GM23338 (cell line): ENCODE measurements around the gene DCAF6.

Experiments
- CREB1 ChIP-seq: fragments of 250-450 bp; sonication (Bioruptor Pico); IDR thresholded peaks from 2 replicates; pipeline ENCODE4 v1.5.0; 2020; ENCODE audit warnings: low read depth, mild to moderate bottlenecking, moderate library complexity
- EZH2 ChIP-seq: fragments of 200-600 bp; sonication (generic); IDR thresholded peaks from one replicate; pipeline ENCODE4 v1.8.0; 2017; ENCODE audit warnings: antibody characterized with exemption, mild to moderate bottlenecking, low read depth; ENCODE audit not compliant: unreplicated experiment
- EZH2phosphoT487 ChIP-seq: fragments of 200-600 bp; sonication (generic); IDR thresholded peaks from one replicate; pipeline ENCODE4 v1.8.1; 2018; ENCODE audit warnings: antibody characterized with exemption; ENCODE audit not compliant: unreplicated experiment
- JUNB ChIP-seq: IDR thresholded peaks from one replicate; pipeline ENCODE4 v1.6.1; 2016; ENCODE audit warnings: antibody characterized with exemption; ENCODE audit not compliant: unreplicated experiment
- NANOG ChIP-seq: IDR thresholded peaks from 2 replicates; pipeline ENCODE4 v1.6.1; 2016; ENCODE audit warnings: antibody characterized with exemption, borderline replicate concordance
- POLR2AphosphoS5 ChIP-seq: IDR thresholded peaks from 2 replicates; pipeline ENCODE4 v1.6.1; 2016; ENCODE audit warnings: antibody characterized with exemption, low read depth
- ZNF114 ChIP-seq: fragments of 250-450 bp; sonication (Bioruptor Pico); IDR thresholded peaks from 2 replicates; pipeline ENCODE4 v1.5.0; 2020; ENCODE audit warnings: mild to moderate bottlenecking, moderate library complexity
- ZNF331 ChIP-seq: fragments of 250-450 bp; sonication (Bioruptor Pico); IDR thresholded peaks from 2 replicates; pipeline ENCODE4 v1.5.0; 2020; ENCODE audit warnings: low read depth, mild to moderate bottlenecking, moderate library complexity
- TF ChIP-seq, protein P1 (sequence below), 2 experiments: fragments of 200-600 bp in 1 of 2; sonication (generic) in 1 of 2; conservative IDR thresholded peaks; 2 replicates each; pipeline versions ENCODE4 v1.5.1 to v1.6.1; 2016 to 2017; ENCODE audit warnings: antibody characterized with exemption in 2 of 2, low read depth in 2 of 2, mild to moderate bottlenecking in 2 of 2, moderate library complexity in 1 of 2
- TF ChIP-seq, protein P2 (sequence below): IDR thresholded peaks from one replicate; pipeline ENCODE4 v1.6.1; 2018; ENCODE audit warnings: antibody characterized with exemption; ENCODE audit not compliant: unreplicated experiment

DNA sequence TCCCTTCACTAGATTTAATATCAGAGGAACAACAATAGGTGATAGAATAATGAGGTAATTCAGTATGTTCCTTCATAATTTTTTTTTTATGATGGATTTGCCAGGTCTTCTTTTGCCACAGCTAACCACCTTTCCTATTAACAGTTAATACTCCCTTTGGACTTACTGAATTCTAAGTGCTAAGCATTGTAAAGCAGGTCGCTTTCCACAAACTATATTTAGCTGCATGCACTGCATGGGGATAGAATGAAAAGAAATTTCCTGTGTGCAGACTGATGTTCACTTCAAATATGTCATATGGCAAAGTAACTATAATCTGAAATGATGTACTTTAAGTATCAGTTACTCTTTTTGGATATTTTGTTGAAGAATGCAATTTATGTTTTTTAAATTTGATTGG is 114.4 kb downstream of the DCAF6 start:
- TF ChIP-seq, protein P1, sequence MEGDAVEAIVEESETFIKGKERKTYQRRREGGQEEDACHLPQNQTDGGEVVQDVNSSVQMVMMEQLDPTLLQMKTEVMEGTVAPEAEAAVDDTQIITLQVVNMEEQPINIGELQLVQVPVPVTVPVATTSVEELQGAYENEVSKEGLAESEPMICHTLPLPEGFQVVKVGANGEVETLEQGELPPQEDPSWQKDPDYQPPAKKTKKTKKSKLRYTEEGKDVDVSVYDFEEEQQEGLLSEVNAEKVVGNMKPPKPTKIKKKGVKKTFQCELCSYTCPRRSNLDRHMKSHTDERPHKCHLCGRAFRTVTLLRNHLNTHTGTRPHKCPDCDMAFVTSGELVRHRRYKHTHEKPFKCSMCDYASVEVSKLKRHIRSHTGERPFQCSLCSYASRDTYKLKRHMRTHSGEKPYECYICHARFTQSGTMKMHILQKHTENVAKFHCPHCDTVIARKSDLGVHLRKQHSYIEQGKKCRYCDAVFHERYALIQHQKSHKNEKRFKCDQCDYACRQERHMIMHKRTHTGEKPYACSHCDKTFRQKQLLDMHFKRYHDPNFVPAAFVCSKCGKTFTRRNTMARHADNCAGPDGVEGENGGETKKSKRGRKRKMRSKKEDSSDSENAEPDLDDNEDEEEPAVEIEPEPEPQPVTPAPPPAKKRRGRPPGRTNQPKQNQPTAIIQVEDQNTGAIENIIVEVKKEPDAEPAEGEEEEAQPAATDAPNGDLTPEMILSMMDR (conservative IDR thresholded peaks at IDR 0.05; ENCODE audit: low read depth in 2 of 2) = no peak
- TF ChIP-seq EZH2phosphoT487 (no peak), ZNF114 (CRISPR knock-in tag) (no peak), CREB1 (CRISPR knock-in tag) (no peak), EZH2 (no peak), NANOG (no peak), POLR2AphosphoS5 (no peak), ZNF331 (CRISPR knock-in tag) (no peak), JUNB (no peak)
- TF ChIP-seq, protein P2, sequence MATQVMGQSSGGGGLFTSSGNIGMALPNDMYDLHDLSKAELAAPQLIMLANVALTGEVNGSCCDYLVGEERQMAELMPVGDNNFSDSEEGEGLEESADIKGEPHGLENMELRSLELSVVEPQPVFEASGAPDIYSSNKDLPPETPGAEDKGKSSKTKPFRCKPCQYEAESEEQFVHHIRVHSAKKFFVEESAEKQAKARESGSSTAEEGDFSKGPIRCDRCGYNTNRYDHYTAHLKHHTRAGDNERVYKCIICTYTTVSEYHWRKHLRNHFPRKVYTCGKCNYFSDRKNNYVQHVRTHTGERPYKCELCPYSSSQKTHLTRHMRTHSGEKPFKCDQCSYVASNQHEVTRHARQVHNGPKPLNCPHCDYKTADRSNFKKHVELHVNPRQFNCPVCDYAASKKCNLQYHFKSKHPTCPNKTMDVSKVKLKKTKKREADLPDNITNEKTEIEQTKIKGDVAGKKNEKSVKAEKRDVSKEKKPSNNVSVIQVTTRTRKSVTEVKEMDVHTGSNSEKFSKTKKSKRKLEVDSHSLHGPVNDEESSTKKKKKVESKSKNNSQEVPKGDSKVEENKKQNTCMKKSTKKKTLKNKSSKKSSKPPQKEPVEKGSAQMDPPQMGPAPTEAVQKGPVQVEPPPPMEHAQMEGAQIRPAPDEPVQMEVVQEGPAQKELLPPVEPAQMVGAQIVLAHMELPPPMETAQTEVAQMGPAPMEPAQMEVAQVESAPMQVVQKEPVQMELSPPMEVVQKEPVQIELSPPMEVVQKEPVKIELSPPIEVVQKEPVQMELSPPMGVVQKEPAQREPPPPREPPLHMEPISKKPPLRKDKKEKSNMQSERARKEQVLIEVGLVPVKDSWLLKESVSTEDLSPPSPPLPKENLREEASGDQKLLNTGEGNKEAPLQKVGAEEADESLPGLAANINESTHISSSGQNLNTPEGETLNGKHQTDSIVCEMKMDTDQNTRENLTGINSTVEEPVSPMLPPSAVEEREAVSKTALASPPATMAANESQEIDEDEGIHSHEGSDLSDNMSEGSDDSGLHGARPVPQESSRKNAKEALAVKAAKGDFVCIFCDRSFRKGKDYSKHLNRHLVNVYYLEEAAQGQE = no peak
